AML-193 (cell line): ENCODE measurements around the gene ZNF117.
A peak's percentile ranks its signal among the peaks of the same experiment; 100 is the strongest.
"Not testable (repeated sequence)": the region's sequence is repeated elsewhere in the genome, so short reads cannot be mapped to it uniquely, and the experiment has no call there.

Experiments used
- DNase-seq, 2 experiments: peaks; one replicate each; lab custom pipeline; 2025; lab: John Stamatoyannopoulos, UW

Gene ZNF117

GRCh38 chr7:64990936-64991335, at the start of gene ZNF117:
ZNF117 (minus strand) TSS chr7:64991036.
- DNase-seq: no peak

GRCh38 chr7:65038767-65039166, 47.9 kb upstream of the ZNF117 start:
- not testable (repeated sequence) for DNase-seq

GRCh38 chr7:65037740-65038688, 47.2 kb upstream of the ZNF117 start:
- peak; percentile 74 to 78 for DNase-seq

GRCh38 chr7:65036526-65036925, 45.7 kb upstream of the ZNF117 start:
- DNase-seq: peak; percentile 54 to 63

- DNase-seq: not testable (repeated sequence)
These were observed 44.6 kb upstream of the ZNF117 start for GRCh38 chr7:65035469-65035868.

- DNase-seq: not testable (repeated sequence)
These were observed 43.4 kb upstream of the ZNF117 start for GRCh38 chr7:65034120-65034782.

- DNase-seq: not testable (repeated sequence)
These were observed 42.6 kb upstream of the ZNF117 start for GRCh38 chr7:65033391-65033790.

- not testable (repeated sequence) for DNase-seq
These were observed 34.2 kb upstream of the ZNF117 start for GRCh38 chr7:65025023-65025422.

GRCh38 chr7:65020978-65021377, 30.1 kb upstream of the ZNF117 start:
- DNase-seq: not testable (repeated sequence)

GRCh38 chr7:65009881-65010280, 19.0 kb upstream of the ZNF117 start:
- not testable (repeated sequence) for DNase-seq

GRCh38 chr7:65009394-65009793, 18.6 kb upstream of the ZNF117 start:
- DNase-seq: not testable (repeated sequence)

- DNase-seq: peak; percentile 27 to 35
These were observed 16.2 kb upstream of the ZNF117 start for GRCh38 chr7:65007036-65007435.

- peak; percentile 92 for DNase-seq
These were observed 15.5 kb upstream of the ZNF117 start, which contains the start of gene ERV3-1 for GRCh38 chr7:65006094-65006992. ERV3-1 (minus strand) TSS chr7:65006687; CDS start chr7:64993026, 13,661 bp downstream.

GRCh38 chr7:65004575-65004974, 13.7 kb upstream of the ZNF117 start:
- DNase-seq: no peak

GRCh38 chr7:65002972-65003585, 12.2 kb upstream of the ZNF117 start:
- DNase-seq: no peak

GRCh38 chr7:65001291-65001814, 10.5 kb upstream of the ZNF117 start:
- DNase-seq: no peak

- DNase-seq: peak; percentile 79 to 80
These were observed 8.5 kb upstream of the ZNF117 start for GRCh38 chr7:64999165-65000004.

- no peak for DNase-seq
These were observed 8.0 kb upstream of the ZNF117 start for GRCh38 chr7:64998865-64999164.

GRCh38 chr7:64997927-64998391, 7.1 kb upstream of the ZNF117 start:
- no peak for DNase-seq
